OCI-LY7 (cell line): ENCODE measurements around the gene GEMIN7. TPM values are rescaled to one million over a fixed set of nuclear protein-coding genes. Genes with fewer than 3 reads are reported as not detected.

Experiments
- BruUV-seq: library from RNA; stranded (reverse); fragments of 400-500 nt; replicated peaks from 2 replicates; lab custom pipeline; 2021; lab: Mats Ljungman, UMichigan
- CTCF ChIA-PET: fragments of 300-600 bp; sonication (Branson Sonifier 250); formaldehyde crosslinking; loops from one replicate; lab custom pipeline; 2022; ENCODE audit warnings: antibody characterized with exemption; ENCODE audit not compliant: unreplicated experiment; lab: Charles Lee
- POLR2A ChIA-PET: fragments of 300-600 bp; sonication (Branson Sonifier 250); formaldehyde crosslinking; loops from one replicate; lab custom pipeline; 2022; ENCODE audit warnings: antibody characterized with exemption; lab: Charles Lee
- DNase-seq: peaks from one replicate; pipeline ENCODE4 v3.0.0-alpha.2; 2015; ENCODE audit warnings: low spot score
- H2AFZ ChIP-seq: fragments of 200-600 bp; sonication (generic), shearing (Covaris generic); 2 replicates; pipeline ENCODE4 v1.6.1; 2014; ENCODE audit warnings: mild to moderate bottlenecking, antibody characterized with exemption, low read length, moderate library complexity
- H3K27ac ChIP-seq: fragments of 200-600 bp; sonication (generic); 2 replicates; pipeline ENCODE4 v1.5.1; 2014; ENCODE audit warnings: mixed run types, low read depth, mild to moderate bottlenecking, moderate library complexity, low read length, inconsistent platforms; ENCODE audit not compliant: poor library complexity, severe bottlenecking
- H3K36me3 ChIP-seq: fragments of 200-600 bp; sonication (generic); 2 replicates; pipeline ENCODE4 v1.6.1; 2014; ENCODE audit warnings: mild to moderate bottlenecking, antibody characterized with exemption, low read length, moderate library complexity, mixed read lengths; ENCODE audit not compliant: insufficient read depth
- H3K4me1 ChIP-seq: fragments of 200-600 bp; sonication (generic); 2 replicates; pipeline ENCODE4 v1.5.1; 2014; ENCODE audit warnings: mild to moderate bottlenecking, low read length; ENCODE audit not compliant: insufficient read depth, poor library complexity, severe bottlenecking
- H3K4me2 ChIP-seq: fragments of 200-600 bp; sonication (generic); 2 replicates; pipeline ENCODE4 v1.6.1; 2014; ENCODE audit warnings: mild to moderate bottlenecking, low read length
- H3K4me3 ChIP-seq: fragments of 200-600 bp; sonication (generic); 2 replicates; pipeline ENCODE4 v1.5.1; 2014; ENCODE audit warnings: mild to moderate bottlenecking, low read depth, low read length; ENCODE audit not compliant: poor library complexity, severe bottlenecking
- H3K79me2 ChIP-seq: fragments of 200-600 bp; sonication (generic); 2 replicates; pipeline ENCODE4 v1.6.1; 2016; ENCODE audit warnings: low read depth, mild to moderate bottlenecking, low read length, moderate library complexity, mixed read lengths; ENCODE audit not compliant: insufficient read depth
- H3K9me2 ChIP-seq: fragments of 200-600 bp; sonication (generic); 2 replicates; pipeline ENCODE4 v1.6.1; 2016; ENCODE audit warnings: mild to moderate bottlenecking, low read length, mixed read lengths; ENCODE audit not compliant: insufficient read depth
- H3K9me3 ChIP-seq: fragments of 200-600 bp; sonication (generic); 2 replicates; pipeline ENCODE4 v1.6.1; 2014; ENCODE audit warnings: mild to moderate bottlenecking, mixed run types, low read length, mixed read lengths
- H4K20me1 ChIP-seq: fragments of 200-600 bp; sonication (generic); 2 replicates; pipeline ENCODE4 v1.6.1; 2014; ENCODE audit warnings: mild to moderate bottlenecking, antibody characterized with exemption, low read length, moderate library complexity, mixed read lengths; ENCODE audit not compliant: insufficient read depth
- CTCF ChIP-seq: fragments of 200-600 bp; sonication (generic); conservative IDR thresholded peaks from 2 replicates; pipeline ENCODE4 v1.5.1; 2014; ENCODE audit warnings: mild to moderate bottlenecking, antibody characterized with exemption, low read length, moderate library complexity, mixed read lengths
- EZH2phosphoT487 ChIP-seq: fragments of 200-600 bp; sonication (generic); IDR thresholded peaks from 2 replicates; pipeline ENCODE4 v1.6.1; 2018; ENCODE audit warnings: low read depth, borderline replicate concordance, mild to moderate bottlenecking, mixed run types, antibody characterized with exemption, low read length, moderate library complexity, mixed read lengths
- intact Hi-C: fragments of 100-400 bp; cut with micrococcal nuclease; formaldehyde crosslinking; loops from one replicate; pipeline ENCODE4 v1.10.0; 2022; ENCODE audit not compliant: unreplicated experiment
- total RNA-seq, 2 experiments: library from RNA; depleted of rRNA in 1 of 2; stranded (reverse); fragments of >200 nt in 1 of 2; shearing (Covaris generic) in 1 of 2; gene quantifications; 2 replicates each; pipeline ENCODE4 v1.2.3, GENCODE V29; 2014 to 2022

Gene GEMIN7
- total RNA-seq, 2 experiments from 2014 or later = 46.3 to 60.0 TPM

GRCh38 chr19:45139286-45140143 lies 60.5 kb downstream of the GEMIN7 start:
- Histone ChIP-seq H3K4me1 (peaks cover 54% of the 10 kb centered on the region), H3K79me2 (peaks cover 34% of the 10 kb centered on the region), H3K36me3 (peaks cover 38% of the 10 kb centered on the region), H3K9me2 (no peaks in the 10 kb centered on the region), H2AFZ (no peak overlapping the region), H3K4me3 (no peak overlapping the region), H4K20me1 (no peaks in the 10 kb centered on the region), H3K4me2 (peak overlapping the region; percentile 79), H3K9me3 (no peaks in the 10 kb centered on the region), H3K27ac (peak overlapping the region; percentile 98)
- TF ChIP-seq EZH2phosphoT487 = no peak
- TF ChIP-seq CTCF = no peak
- CTCF ChIA-PET = interaction anchor here (1.2 kb wide), 1 partner anchor 10 kb away, joined by 3 read pairs; no protein-coding TSS in a partner anchor
- DNase-seq = no peak
- no TSS peak for BruUV-seq
- intact Hi-C loops = loop anchor here (5.0 kb wide), 1 partner anchor 142 kb away; no protein-coding TSS in a partner anchor
- POLR2A ChIA-PET = no interaction called here

DNA sequence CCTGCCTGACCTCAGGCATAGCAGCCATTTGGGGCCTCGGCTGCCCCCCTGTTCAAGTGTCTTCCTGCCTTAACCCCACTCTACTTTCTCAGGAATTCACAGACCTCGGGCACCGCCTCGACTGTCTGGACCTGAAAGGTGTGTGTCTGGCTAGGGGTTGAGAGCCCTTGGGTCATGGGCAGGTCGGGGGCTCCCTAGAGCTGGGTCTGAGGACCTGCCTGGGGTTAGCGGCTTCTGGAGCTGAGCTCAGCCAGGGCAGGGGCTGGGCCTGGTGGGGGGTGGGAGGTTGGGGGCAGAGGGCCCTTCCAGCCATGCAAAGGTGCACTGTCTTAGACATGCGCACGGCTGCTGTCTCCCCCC lies 61.1 kb downstream of the GEMIN7 start:
- peaks cover 41% of the 10 kb centered on the region for H3K36me3 ChIP-seq
- intact Hi-C loops = no loop called here
- ChIA-PET CTCF (interaction anchor here (1.2 kb wide), 1 partner anchor 9 kb away, joined by 3 read pairs; no protein-coding TSS in a partner anchor), POLR2A (interaction anchor here (0.6 kb wide), 1 partner anchor 75 kb away, joined by 5 read pairs; no protein-coding TSS in a partner anchor)
- H2AFZ ChIP-seq = no peak overlapping the region
- H3K4me1 ChIP-seq = peaks cover 48% of the 10 kb centered on the region
- peak overlapping the region; percentile 98 for H3K27ac ChIP-seq
- no peaks in the 10 kb centered on the region for H3K9me3 ChIP-seq
- TF ChIP-seq EZH2phosphoT487 (no peak), CTCF (no peak)
- BruUV-seq = no TSS peak
- H3K79me2 ChIP-seq = peaks cover 29% of the 10 kb centered on the region
- H3K4me2 ChIP-seq = no peak overlapping the region
- no peak for DNase-seq
- H4K20me1 ChIP-seq = no peaks in the 10 kb centered on the region
- H3K4me3 ChIP-seq = no peak overlapping the region
- H3K9me2 ChIP-seq = no peaks in the 10 kb centered on the region

- Histone ChIP-seq H3K9me3 (no peaks in the 10 kb centered on the region), H3K36me3 (peaks cover 41% of the 10 kb centered on the region), H3K4me1 (peaks cover 43% of the 10 kb centered on the region), H3K4me2 (no peak overlapping the region), H3K27ac (no peak overlapping the region), H3K9me2 (no peaks in the 10 kb centered on the region), H4K20me1 (no peaks in the 10 kb centered on the region), H3K4me3 (no peak overlapping the region), H2AFZ (no peak overlapping the region), H3K79me2 (peaks cover 25% of the 10 kb centered on the region)
- TF ChIP-seq CTCF (no peak), EZH2phosphoT487 (no peak)
- BruUV-seq = no TSS peak
- DNase-seq = no peak
- intact Hi-C loops = no loop called here
- ChIA-PET CTCF (no interaction called here), POLR2A (interaction anchor here (0.6 kb wide), 1 partner anchor 76 kb away, joined by 5 read pairs; no protein-coding TSS in a partner anchor)
Measured at GRCh38 chr19:45140533-45140932, 61.5 kb downstream of the GEMIN7 start.
